A673 (cell line): ENCODE measurements around the gene ATP5F1D. TPM values are rescaled to one million over a fixed set of nuclear protein-coding genes. Genes with fewer than 3 reads are reported as not detected.
"Not testable (repeated sequence)": the region's sequence is repeated elsewhere in the genome, so short reads cannot be mapped to it uniquely, and the experiment has no call there.

Source experiments
- BruUV-seq: library from RNA; stranded (reverse); fragments of 400-500 nt; replicated peaks from 2 replicates; lab custom pipeline; 2021; lab: Mats Ljungman, UMichigan
- CTCF ChIA-PET: fragments of 300-600 bp; sonication (Branson Sonifier 250); formaldehyde crosslinking; loops from one replicate; lab custom pipeline; 2022; ENCODE audit warnings: antibody characterized with exemption; lab: Charles Lee
- POLR2A ChIA-PET: fragments of 300-600 bp; sonication (Branson Sonifier 250); formaldehyde crosslinking; loops from one replicate; lab custom pipeline; 2022; ENCODE audit warnings: antibody characterized with exemption; ENCODE audit not compliant: low non-redundant PET; lab: Charles Lee
- DNase-seq: peaks from one replicate; pipeline ENCODE4 v3.0.0-alpha.2; 2015; ENCODE audit warnings: low spot score
- H3K27ac ChIP-seq: fragments of 200-600 bp; sonication (generic); 2 replicates; pipeline ENCODE4 v1.5.1; 2016; ENCODE audit warnings: mixed run types, low read depth, mild to moderate bottlenecking, mixed read lengths, antibody characterized with exemption, low read length; ENCODE audit not compliant: poor library complexity, severe bottlenecking
- H3K27me3 ChIP-seq: fragments of 200-600 bp; sonication (generic); replicated peaks from 2 replicates; pipeline ENCODE4 v1.6.1; 2017; ENCODE audit warnings: mixed run types, low read depth, mild to moderate bottlenecking, mixed read lengths, antibody characterized with exemption, low read length; ENCODE audit not compliant: insufficient read depth, poor library complexity
- H3K36me3 ChIP-seq: fragments of 200-600 bp; sonication (generic); 2 replicates; pipeline ENCODE4 v1.6.1; 2016; ENCODE audit warnings: mixed run types, mild to moderate bottlenecking, mixed read lengths, antibody characterized with exemption, low read length; ENCODE audit not compliant: insufficient read depth, poor library complexity, severe bottlenecking
- H3K4me1 ChIP-seq: fragments of 200-600 bp; sonication (generic); 2 replicates; pipeline ENCODE4 v1.6.1; 2017; ENCODE audit warnings: mixed run types, mild to moderate bottlenecking, mixed read lengths, antibody characterized with exemption, low read length; ENCODE audit not compliant: insufficient read depth, poor library complexity, severe bottlenecking
- H3K4me3 ChIP-seq: fragments of 200-600 bp; sonication (generic); 2 replicates; pipeline ENCODE4 v1.5.1; 2016; ENCODE audit warnings: low read depth, mixed run types, mild to moderate bottlenecking, mixed read lengths, low read length; ENCODE audit not compliant: poor library complexity, severe bottlenecking
- H3K9me3 ChIP-seq: fragments of 200-600 bp; sonication (generic); 2 replicates; pipeline ENCODE4 v1.6.1; 2016; ENCODE audit warnings: mixed run types, low read depth, mild to moderate bottlenecking, mixed read lengths, antibody characterized with exemption, low read length; ENCODE audit not compliant: poor library complexity, severe bottlenecking
- EZH2 ChIP-seq: fragments of 200-600 bp; sonication (generic); IDR thresholded peaks from 2 replicates; pipeline ENCODE4 v1.6.1; 2017; ENCODE audit warnings: borderline replicate concordance, low read depth, mild to moderate bottlenecking, mixed read lengths, antibody characterized with exemption, low read length; ENCODE audit not compliant: poor library complexity, severe bottlenecking
- intact Hi-C: fragments of 100-400 bp; cut with micrococcal nuclease; formaldehyde crosslinking; loops from one replicate; pipeline ENCODE4 v1.10.0; 2022; ENCODE audit not compliant: unreplicated experiment
- total RNA-seq: library from RNA; stranded (reverse); gene quantifications from 2 replicates; pipeline ENCODE4 v1.2.3, GENCODE V29; 2021
- TF ChIP-seq, protein P1 (sequence below): fragments of 300-800, 200-600 bp; sonication (generic); conservative IDR thresholded peaks from 2 replicates; pipeline ENCODE4 v1.5.1; 2017; ENCODE audit warnings: low read depth, mild to moderate bottlenecking, antibody characterized with exemption, low read length, moderate library complexity, mixed read lengths

The ATP5F1D gene
- total RNA-seq, 1 experiment from 2014 or later = 237 TPM

DNA sequence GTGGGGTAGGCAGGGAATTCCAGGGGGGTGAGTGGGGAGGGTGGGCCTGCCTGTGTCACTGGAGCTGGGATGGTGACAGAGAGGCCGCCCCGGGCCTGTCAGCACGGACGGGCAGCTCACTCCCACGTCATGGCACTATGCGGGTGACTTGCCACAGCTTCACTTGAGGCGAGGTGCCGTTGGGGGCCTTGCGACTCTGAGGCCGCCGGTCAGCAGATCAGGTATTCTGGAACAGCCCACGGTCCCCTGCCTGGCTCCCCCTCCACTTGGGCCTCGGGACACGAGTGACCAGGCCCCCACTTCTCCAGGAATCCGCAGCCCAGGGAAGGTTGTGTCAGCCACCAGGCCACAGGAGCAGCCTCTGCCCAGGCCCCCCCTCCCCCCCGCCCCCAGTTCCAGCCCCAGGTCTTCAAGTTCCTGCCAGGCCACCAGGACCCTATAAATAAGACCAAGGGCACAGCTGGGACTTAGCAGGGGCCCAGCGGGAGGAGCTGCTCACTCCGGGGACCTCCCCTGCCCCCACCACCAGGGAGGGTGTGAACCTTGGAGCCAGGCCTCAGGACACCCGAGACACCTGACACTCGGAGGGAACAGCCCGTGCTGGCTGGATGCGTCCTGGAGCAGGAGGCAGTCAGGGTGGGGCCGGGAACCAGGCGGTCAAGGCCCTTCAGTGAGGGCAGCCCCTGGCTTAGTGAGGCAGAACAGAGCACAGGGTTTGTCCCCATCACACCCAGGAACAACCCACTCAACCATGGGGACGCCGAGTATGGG is 4.1 kb downstream of the ATP5F1D start:
- H3K27ac ChIP-seq = peak overlapping the region; percentile 77
- TF ChIP-seq, protein P1, sequence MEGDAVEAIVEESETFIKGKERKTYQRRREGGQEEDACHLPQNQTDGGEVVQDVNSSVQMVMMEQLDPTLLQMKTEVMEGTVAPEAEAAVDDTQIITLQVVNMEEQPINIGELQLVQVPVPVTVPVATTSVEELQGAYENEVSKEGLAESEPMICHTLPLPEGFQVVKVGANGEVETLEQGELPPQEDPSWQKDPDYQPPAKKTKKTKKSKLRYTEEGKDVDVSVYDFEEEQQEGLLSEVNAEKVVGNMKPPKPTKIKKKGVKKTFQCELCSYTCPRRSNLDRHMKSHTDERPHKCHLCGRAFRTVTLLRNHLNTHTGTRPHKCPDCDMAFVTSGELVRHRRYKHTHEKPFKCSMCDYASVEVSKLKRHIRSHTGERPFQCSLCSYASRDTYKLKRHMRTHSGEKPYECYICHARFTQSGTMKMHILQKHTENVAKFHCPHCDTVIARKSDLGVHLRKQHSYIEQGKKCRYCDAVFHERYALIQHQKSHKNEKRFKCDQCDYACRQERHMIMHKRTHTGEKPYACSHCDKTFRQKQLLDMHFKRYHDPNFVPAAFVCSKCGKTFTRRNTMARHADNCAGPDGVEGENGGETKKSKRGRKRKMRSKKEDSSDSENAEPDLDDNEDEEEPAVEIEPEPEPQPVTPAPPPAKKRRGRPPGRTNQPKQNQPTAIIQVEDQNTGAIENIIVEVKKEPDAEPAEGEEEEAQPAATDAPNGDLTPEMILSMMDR = no peak
- TF ChIP-seq EZH2 = no peak
- BruUV-seq = no TSS peak
- intact Hi-C loops = loop anchor here (10.0 kb wide), 2 partner anchors 221 to 381 kb away; partner anchors contain the start of genes CNN2, RNU6-2 and TMEM259
- DNase-seq = no peak
- H3K27me3 ChIP-seq = no peaks in the 10 kb centered on the region
- ChIA-PET CTCF (no interaction called here), POLR2A (interaction anchor here (2.3 kb wide), 1 partner anchor 24 kb away, joined by 36 read pairs; the partner anchor contains the start of gene CIRBP)
- peaks cover 31% of the 10 kb centered on the region for H3K4me1 ChIP-seq
- H3K4me3 ChIP-seq = no peak overlapping the region
- peaks cover 7% of the 10 kb centered on the region for H3K36me3 ChIP-seq
- no peaks in the 10 kb centered on the region for H3K9me3 ChIP-seq

DNA sequence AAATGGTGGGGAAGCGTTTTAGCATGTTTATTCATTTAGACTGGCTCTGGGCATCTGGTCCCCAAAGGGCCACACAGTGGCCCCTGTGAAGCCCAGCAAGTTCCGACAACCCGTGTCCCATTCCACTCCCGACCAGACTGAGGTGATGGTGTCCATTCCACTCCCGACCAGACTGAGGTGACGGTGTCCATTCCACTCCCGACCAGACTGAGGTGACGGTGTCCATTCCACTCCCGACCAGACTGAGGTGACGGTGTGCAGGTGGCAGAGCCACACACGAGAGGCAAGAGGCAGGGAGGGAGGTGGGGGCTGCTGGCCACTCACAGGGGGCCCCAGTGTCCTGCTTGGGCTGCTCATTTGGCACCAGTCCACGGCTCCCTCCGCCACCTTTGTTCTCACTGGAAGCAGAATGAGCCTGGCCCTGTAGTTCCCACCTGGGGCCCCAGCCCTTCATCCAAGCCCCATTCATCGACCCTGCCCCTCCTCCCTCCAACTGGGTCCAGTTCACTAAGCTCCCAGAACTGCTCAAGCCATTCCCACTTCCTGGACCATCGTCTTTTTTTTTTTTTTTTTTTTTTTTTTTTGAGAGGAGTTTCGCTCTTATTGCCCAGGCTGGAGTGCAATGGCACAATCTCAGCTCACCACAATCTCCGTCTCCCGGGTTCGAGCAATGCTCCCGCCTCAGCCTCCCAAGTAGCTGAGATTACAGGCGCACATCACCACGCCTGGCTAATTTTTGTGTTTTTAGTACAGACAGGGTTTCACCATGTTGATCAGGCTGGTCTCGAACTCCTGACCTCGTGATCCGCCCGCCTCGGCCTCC is 4.9 kb downstream of the ATP5F1D start:
- H3K27ac ChIP-seq, H3K9me3 ChIP-seq, H3K4me3 ChIP-seq, BruUV-seq, DNase-seq, H3K36me3 ChIP-seq, POLR2A ChIA-PET, H3K27me3 ChIP-seq: not testable (repeated sequence)
- intact Hi-C loops = loop anchor here (10.0 kb wide), 2 partner anchors 222 to 382 kb away; partner anchors contain the start of genes CNN2, RNU6-2 and TMEM259
- CTCF ChIA-PET = interaction anchor here (0.6 to 0.7 kb wide), 3 partner anchors 11 to 115 kb away, joined by 4 to 6 read pairs (median 5); no protein-coding TSS in a partner anchor
- peaks cover 31% of the 10 kb centered on the region for H3K4me1 ChIP-seq

DNA sequence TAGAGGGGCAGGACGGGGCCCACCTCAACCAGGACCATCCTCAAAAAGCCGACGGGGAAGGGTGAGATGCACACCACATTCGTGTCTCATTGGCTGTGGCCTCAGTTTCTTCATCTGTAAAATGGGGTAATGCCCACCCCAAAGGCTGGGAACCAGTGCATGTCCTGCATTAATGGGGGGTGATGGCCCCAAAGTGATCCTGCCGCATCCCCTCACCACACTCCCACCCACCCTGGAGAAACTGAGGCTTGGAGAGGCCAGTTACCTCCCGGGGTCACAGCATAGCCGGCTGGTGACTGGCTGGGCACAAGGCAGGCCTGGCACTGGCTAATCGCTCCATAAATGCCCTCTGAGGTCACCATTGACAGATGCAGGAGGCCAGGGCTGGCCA is 6.2 kb downstream of the ATP5F1D start:
- H3K4me3 ChIP-seq = peak overlapping the region; percentile 96
- TF ChIP-seq, protein P1 = no peak
- no peak for TF ChIP-seq EZH2
- POLR2A ChIA-PET = no interaction called here
- intact Hi-C loops = loop anchor here (2.0 to 10.0 kb wide), 3 partner anchors 19 to 383 kb away; partner anchors contain the start of genes CNN2, RNU6-2 and TMEM259
- DNase-seq = no peak
- peak overlapping the region; percentile 99 for H3K27ac ChIP-seq
- no TSS peak for BruUV-seq
- H3K36me3 ChIP-seq = peaks cover 22% of the 10 kb centered on the region
- H3K4me1 ChIP-seq = peaks cover 26% of the 10 kb centered on the region
- H3K9me3 ChIP-seq = no peaks in the 10 kb centered on the region
- no peaks in the 10 kb centered on the region for H3K27me3 ChIP-seq
- CTCF ChIA-PET = no interaction called here
